Skeletal muscle tissue (tissue), 4 donors: ENCODE measurements around the gene ASCL5. TPM values are rescaled to one million over a fixed set of nuclear protein-coding genes. Genes with fewer than 3 reads are reported as not detected.
A peak's percentile ranks its signal among the peaks of the same experiment; 100 is the strongest.

Experiments used
- H3K27ac ChIP-seq: one replicate; pipeline ENCODE4 v1.7.0; 2013; ENCODE audit warnings: mild to moderate bottlenecking, low read depth, low read length, inconsistent platforms
- H3K27me3 ChIP-seq, 3 donors: one replicate each; pipeline ENCODE4 v1.7.0; 2013; ENCODE audit warnings: low read length in 3 of 3; ENCODE audit not compliant: control insufficient read depth in 3 of 3, insufficient read depth in 3 of 3
- H3K36me3 ChIP-seq, 3 donors: one replicate each; pipeline ENCODE4 v1.7.0; 2013; ENCODE audit warnings: low read length in 3 of 3; ENCODE audit not compliant: control insufficient read depth in 3 of 3, insufficient read depth in 3 of 3
- H3K4me1 ChIP-seq, 3 donors: one replicate each; pipeline ENCODE4 v1.7.0; 2013; ENCODE audit warnings: low read length in 3 of 3, mild to moderate bottlenecking in 3 of 3; ENCODE audit not compliant: control insufficient read depth in 3 of 3, insufficient read depth in 3 of 3
- H3K4me3 ChIP-seq, 3 donors: one replicate each; pipeline ENCODE4 v1.7.0; 2013; ENCODE audit warnings: low read length in 3 of 3
- H3K9ac ChIP-seq, 3 donors: one replicate each; pipeline ENCODE4 v1.7.0; 2013; ENCODE audit warnings: low read length in 3 of 3, mild to moderate bottlenecking in 3 of 3, moderate library complexity in 2 of 3, low read depth in 1 of 3
- H3K9me3 ChIP-seq, 3 donors: one replicate each; pipeline ENCODE4 v1.7.0; 2013; ENCODE audit warnings: low read length in 3 of 3; ENCODE audit not compliant: control insufficient read depth in 3 of 3
- total RNA-seq: library from RNA; depleted of rRNA; stranded (reverse); fragments of >200 nt; gene quantifications from one replicate; pipeline ENCODE4 v1.2.3, GENCODE V29; 2014
- donor health status: Osteomylitis.

Gene ASCL5
- total RNA-seq, 1 donor from 2014 or later, result not detected

- H3K9me3 ChIP-seq, result no peaks in the 10 kb centered on the region
- H3K27ac ChIP-seq, result peak within 1 kb of the TSS; percentile 46
- H3K36me3 ChIP-seq, result peaks cover 10 to 22% (median 22%) of the 10 kb centered on the region in 3 donors
- peaks cover 31 to 32% (median 31%) of the 10 kb centered on the region in 3 donors for H3K4me1 ChIP-seq
- peak within 1 kb of the TSS; percentile 82 to 89 (median 89) for H3K4me3 ChIP-seq
- no peaks in the 10 kb centered on the region for H3K27me3 ChIP-seq
- peak within 1 kb of the TSS; percentile 76 to 89 (median 84) for H3K9ac ChIP-seq
Observed at GRCh38 chr1:201154389-201155165, 27.6 kb upstream of the ASCL5 start, which contains the start of gene TMEM9. Gene TMEM9 (minus strand): TSS chr1:201154474. CDS start chr1:201153923, 551 bp downstream.

GRCh38 chr1:201153474-201154388 lies 26.7 kb upstream of the ASCL5 start:
- no peaks in the 10 kb centered on the region for H3K9me3 ChIP-seq
- H3K4me3 ChIP-seq, result peak overlapping the region; percentile 82 to 89 (median 89)
- no peaks in the 10 kb centered on the region for H3K27me3 ChIP-seq
- H3K27ac ChIP-seq, result no peak overlapping the region
- H3K9ac ChIP-seq, result peak overlapping the region; percentile 76 to 89 (median 79)
- peaks cover 28 to 31% (median 30%) of the 10 kb centered on the region in 3 donors for H3K4me1 ChIP-seq
- peaks cover 16 to 30% (median 23%) of the 10 kb centered on the region in 3 donors for H3K36me3 ChIP-seq

- Histone ChIP-seq H3K27ac (no peak overlapping the region), H3K36me3 (peaks cover 52 to 64% (median 56%) of the 10 kb centered on the region in 3 donors), H3K4me1 (peaks cover 20 to 27% (median 26%) of the 10 kb centered on the region in 3 donors), H3K4me3 (no peak overlapping the region), H3K9ac (no peak overlapping the region), H3K9me3 (no peaks in the 10 kb centered on the region), H3K27me3 (no peaks in the 10 kb centered on the region)
Observed at GRCh38 chr1:201149400-201149799, 22.4 kb upstream of the ASCL5 start.

- Histone ChIP-seq H3K27me3 (no peaks in the 10 kb centered on the region), H3K4me1 (peaks cover 6 to 18% (median 17%) of the 10 kb centered on the region in 3 donors), H3K27ac (no peak overlapping the region), H3K36me3 (peaks cover 71 to 82% (median 75%) of the 10 kb centered on the region in 3 donors), H3K9ac (no peak overlapping the region), H3K9me3 (no peaks in the 10 kb centered on the region), H3K4me3 (no peak overlapping the region)
Observed at GRCh38 chr1:201147396-201148015, 20.5 kb upstream of the ASCL5 start.

- Histone ChIP-seq H3K9ac (no peak overlapping the region), H3K9me3 (no peaks in the 10 kb centered on the region), H3K27ac (no peak overlapping the region), H3K4me1 (peaks cover 6 to 23% (median 16%) of the 10 kb centered on the region in 3 donors), H3K27me3 (no peaks in the 10 kb centered on the region), H3K4me3 (no peak overlapping the region), H3K36me3 (peaks cover 74 to 84% (median 82%) of the 10 kb centered on the region in 3 donors)
Observed at GRCh38 chr1:201146626-201147390, 19.8 kb upstream of the ASCL5 start.

- Histone ChIP-seq H3K27me3 (no peaks in the 10 kb centered on the region), H3K9me3 (no peaks in the 10 kb centered on the region), H3K9ac (no peak overlapping the region), H3K4me3 (no peak overlapping the region), H3K4me1 (peaks cover 6 to 22% (median 16%) of the 10 kb centered on the region in 3 donors), H3K27ac (no peak overlapping the region), H3K36me3 (peaks cover 79 to 84% (median 82%) of the 10 kb centered on the region in 3 donors)
Observed at GRCh38 chr1:201145816-201146215, 18.8 kb upstream of the ASCL5 start.

- no peak overlapping the region for H3K4me3 ChIP-seq
- peaks cover 80 to 84% (median 84%) of the 10 kb centered on the region in 3 donors for H3K36me3 ChIP-seq
Observed at GRCh38 chr1:201145132-201145531, 18.1 kb upstream of the ASCL5 start.

GRCh38 chr1:201144701-201145100 lies 17.7 kb upstream of the ASCL5 start:
- Histone ChIP-seq H3K27ac (no peak overlapping the region), H3K36me3 (peaks cover 77 to 84% (median 83%) of the 10 kb centered on the region in 3 donors), H3K4me3 (no peak overlapping the region), H3K4me1 (peaks cover 3 to 18% (median 12%) of the 10 kb centered on the region in 3 donors), H3K9me3 (no peaks in the 10 kb centered on the region), H3K27me3 (no peaks in the 10 kb centered on the region), H3K9ac (no peak overlapping the region)

More at GRCh38 chr1:201145132-201145531, 18.1 kb upstream of the ASCL5 start:
- no peaks in the 10 kb centered on the region for H3K9me3 ChIP-seq
- no peak overlapping the region for H3K9ac ChIP-seq
- peaks cover 6 to 21% (median 16%) of the 10 kb centered on the region in 3 donors for H3K4me1 ChIP-seq
- no peak overlapping the region for H3K27ac ChIP-seq
- H3K27me3 ChIP-seq, result no peaks in the 10 kb centered on the region
